Measurements from ENCODE around the gene TUBB4A. TPM values are rescaled to one million over a fixed set of nuclear protein-coding genes. Genes with fewer than 3 reads are reported as not detected.

Gene TUBB4A
- total RNA-seq, 1 experiment from 2014 or later = 20.3 TPM

- TF ChIP-seq CTCF (conservative IDR thresholded peaks at IDR 0.05) = no peak
- no peak overlapping the region for H3K27ac Mint-ChIP-seq
- H2AK5ac ChIP-seq (ENCODE audit: insufficient read length, low read length) = no peak overlapping the region
These were observed 17.3 kb downstream of the TUBB4A start for GRCh38 chr19:6484831-6485230.

More at GRCh38 chr19:6484831-6485230, 17.3 kb downstream of the TUBB4A start:
- Histone ChIP-seq H3K23ac (ENCODE audit: insufficient read length, low read depth, low read length) (no peak overlapping the region), H3K79me1 (ENCODE audit: insufficient read depth, low read depth, low read length, poor library complexity, severe bottlenecking) (no peaks in the 10 kb centered on the region), H3K9ac (ENCODE audit: extremely low read depth, insufficient read length, low read length) (no peak overlapping the region), H3K4me2 (ENCODE audit: insufficient read depth, insufficient read length, low read length) (no peak overlapping the region), H4K5ac (ENCODE audit: insufficient read length, low read depth, low read length) (no peak overlapping the region), H2BK20ac (ENCODE audit: low read depth, low read length, poor library complexity, severe bottlenecking) (no peak overlapping the region), H4K20me1 (ENCODE audit: control insufficient read depth, insufficient read depth, insufficient read length) (no peaks in the 10 kb centered on the region), H2BK12ac (ENCODE audit: insufficient read length, low read depth, low read length) (no peak overlapping the region), H4K91ac (ENCODE audit: insufficient read length, low read depth, low read length) (no peak overlapping the region), H3K79me2 (ENCODE audit: insufficient read depth, low read length) (no peaks in the 10 kb centered on the region), H3K27ac (ENCODE audit: insufficient read length, low read depth, low read length) (no peak overlapping the region), H3K14ac (ENCODE audit: insufficient read depth, low read length) (no peak overlapping the region), H3K27me3 (ENCODE audit: insufficient read depth, low read length) (no peaks in the 10 kb centered on the region), H2BK15ac (ENCODE audit: low read depth, low read length) (no peak overlapping the region), H3K4me1 (ENCODE audit: insufficient read depth, low read length) (no peaks in the 10 kb centered on the region), H3K56ac (ENCODE audit: insufficient read length, low read depth, low read length) (no peak overlapping the region), H3K9me3 (ENCODE audit: control insufficient read depth, low read depth, low read length) (no peaks in the 10 kb centered on the region), H3T11ph (ENCODE audit: low read length) (no peak overlapping the region), H2BK120ac (ENCODE audit: low read depth, low read length, poor library complexity, severe bottlenecking) (no peak overlapping the region), H2BK5ac (ENCODE audit: insufficient read length, low read length) (no peak overlapping the region), H3K4ac (ENCODE audit: low read depth, low read length) (no peak overlapping the region), H3K23me2 (ENCODE audit: insufficient read length, low read depth, low read length, poor library complexity, severe bottlenecking) (peaks cover under 1% of the 10 kb centered on the region), H4K8ac (replicated peaks; ENCODE audit: insufficient read length, low read depth, low read length) (no peak overlapping the region), H2AFZ (ENCODE audit: low read length) (no peak overlapping the region), H3K18ac (ENCODE audit: insufficient read length, low read depth, low read length) (no peak overlapping the region)
- peaks cover 13% of the 10 kb centered on the region for H3K27me3 Mint-ChIP-seq (ENCODE audit: low read depth)
- DNase-seq = no peak
- no CpG with 5 or more reads among the region's 7 CpGs for WGBS (ENCODE audit: extremely low coverage, insufficient read length, low lambda C conversion rate)
- H3K9me3 Mint-ChIP-seq = no peaks in the 10 kb centered on the region
- H3K36me3 Mint-ChIP-seq (ENCODE audit: insufficient read depth in 1 of 3, low read depth in 3 of 3) = no peaks in the 10 kb centered on the region
- peaks cover 9 to 11% of the 10 kb centered on the region in 2 experiments for H3K4me1 Mint-ChIP-seq
- H3K4me3 Mint-ChIP-seq = no peak overlapping the region

Data from H9 (cell line).